Trophoblast cell (in vitro differentiated cells and primary cell): ENCODE measurements around the gene DHX35.
"Not testable (repeated sequence)": the region's sequence is repeated elsewhere in the genome, so short reads cannot be mapped to it uniquely, and the experiment has no call there.

ENCODE experiments used
- DNase-seq, 2 donors: peaks; one replicate each; pipeline ENCODE4 v3.0.0-alpha.2; 2016
- H2AFZ ChIP-seq: 2 replicates; pipeline ENCODE4 v1.6.1; 2013; ENCODE audit warnings: low read length, moderate library complexity, mild to moderate bottlenecking; ENCODE audit not compliant: insufficient read depth, poor library complexity
- H2AK5ac ChIP-seq: 2 replicates; pipeline ENCODE4 v1.6.1; 2013; ENCODE audit warnings: mild to moderate bottlenecking, low read length
- H2BK120ac ChIP-seq: 2 replicates; pipeline ENCODE4 v1.6.1; 2013; ENCODE audit warnings: low read length, mild to moderate bottlenecking, moderate library complexity; ENCODE audit not compliant: insufficient read depth, poor library complexity
- H2BK12ac ChIP-seq: 2 replicates; pipeline ENCODE4 v1.6.1; 2013; ENCODE audit warnings: mild to moderate bottlenecking, low read length, moderate library complexity
- H2BK5ac ChIP-seq: 2 replicates; pipeline ENCODE4 v1.6.1; 2013; ENCODE audit warnings: low read length, low read depth, moderate library complexity, mild to moderate bottlenecking; ENCODE audit not compliant: poor library complexity
- H3K14ac ChIP-seq: 2 replicates; pipeline ENCODE4 v1.6.1; 2013; ENCODE audit warnings: mild to moderate bottlenecking, low read length
- H3K18ac ChIP-seq: 2 replicates; pipeline ENCODE4 v1.6.1; 2013; ENCODE audit warnings: mild to moderate bottlenecking, low read length
- H3K23ac ChIP-seq: 2 replicates; pipeline ENCODE4 v1.6.1; 2013; ENCODE audit warnings: low read length
- H3K27ac ChIP-seq: 2 replicates; pipeline ENCODE4 v1.5.1; 2013; ENCODE audit warnings: low read depth, mild to moderate bottlenecking, inconsistent platforms, low read length, moderate library complexity
- H3K27me3 ChIP-seq: 2 replicates; pipeline ENCODE4 v1.6.1; 2013; ENCODE audit warnings: inconsistent platforms, mild to moderate bottlenecking, low read length, moderate library complexity; ENCODE audit not compliant: insufficient read depth
- H3K36me3 ChIP-seq, 2 experiments: 1 replicate in 1 of 2; 2 replicates in 1 of 2; pipeline ENCODE4 v1.6.1; 2013; ENCODE audit warnings: low read length in 2 of 2, mild to moderate bottlenecking in 2 of 2, moderate library complexity in 1 of 2; ENCODE audit not compliant: insufficient read depth in 2 of 2, control insufficient read depth in 1 of 2
- H3K4ac ChIP-seq: 2 replicates; pipeline ENCODE4 v1.6.1; 2013; ENCODE audit warnings: low read depth, mild to moderate bottlenecking, low read length, moderate library complexity
- H3K4me1 ChIP-seq, 2 experiments: 1 replicate in 1 of 2; 2 replicates in 1 of 2; pipeline ENCODE4 v1.6.1; 2013; ENCODE audit warnings: low read length in 2 of 2, mild to moderate bottlenecking in 2 of 2, moderate library complexity in 1 of 2; ENCODE audit not compliant: insufficient read depth in 2 of 2, control insufficient read depth in 1 of 2
- H3K4me2 ChIP-seq: 2 replicates; pipeline ENCODE4 v1.6.1; 2013; ENCODE audit warnings: inconsistent platforms, mild to moderate bottlenecking, low read length, moderate library complexity
- H3K4me3 ChIP-seq: 2 replicates; pipeline ENCODE4 v1.5.1; 2013; ENCODE audit warnings: mild to moderate bottlenecking, low read depth, low read length, inconsistent platforms
- H3K79me1 ChIP-seq: one replicate; pipeline ENCODE4 v1.6.1; 2013; ENCODE audit warnings: low read length
- H3K79me2 ChIP-seq: 2 replicates; pipeline ENCODE4 v1.6.1; 2013; ENCODE audit warnings: low read length, mild to moderate bottlenecking; ENCODE audit not compliant: control insufficient read depth, insufficient read depth, poor library complexity
- H3K9ac ChIP-seq: 2 replicates; pipeline ENCODE4 v1.6.1; 2013; ENCODE audit warnings: mild to moderate bottlenecking, low read length
- H3K9me3 ChIP-seq: 2 replicates; pipeline ENCODE4 v1.6.1; 2013; ENCODE audit warnings: low read depth, mild to moderate bottlenecking, control low read depth, inconsistent platforms, low read length; ENCODE audit not compliant: insufficient read depth
- H4K12ac ChIP-seq: 2 replicates; pipeline ENCODE4 v1.6.1; 2013; ENCODE audit warnings: low read depth, mild to moderate bottlenecking, low read length, moderate library complexity
- H4K8ac ChIP-seq: 2 replicates; pipeline ENCODE4 v1.6.1; 2013; ENCODE audit warnings: low read depth, mild to moderate bottlenecking, low read length, moderate library complexity
- H4K91ac ChIP-seq: one replicate; pipeline ENCODE4 v1.6.1; 2013; ENCODE audit warnings: low read depth, mild to moderate bottlenecking, low read length, moderate library complexity
- WGBS: extraction: QIAGEN DNeasy Blood & Tissue Kit; methylation state at CpG from one replicate; pipeline ENCODE4 v1.1.7; 2013; ENCODE audit warnings: missing lambda C conversion rate; ENCODE audit not compliant: insufficient read length, insufficient coverage; ENCODE audit errors: extremely low coverage; 5-methylcytosine and 5-hydroxymethylcytosine counted together

The DHX35 gene

DNA sequence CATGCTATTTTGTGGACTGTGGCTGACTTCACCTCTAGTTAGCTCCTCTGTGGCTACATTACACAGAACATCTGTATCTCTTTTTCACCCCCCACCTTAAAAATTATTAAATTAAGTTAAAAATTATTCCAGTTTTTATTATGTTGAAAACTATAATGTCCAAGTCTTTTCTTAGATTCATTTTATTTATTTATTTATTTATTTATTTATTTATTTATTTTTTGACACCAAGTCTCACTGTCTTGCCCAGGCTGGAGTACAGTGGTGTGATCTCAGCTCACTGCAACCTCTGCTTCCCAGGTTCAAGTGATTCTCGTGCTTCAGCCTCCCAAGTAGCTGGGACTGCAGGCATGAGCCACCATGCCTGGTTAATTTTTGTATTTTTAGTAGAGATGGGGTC is 34.7 kb downstream of the DHX35 start:
- H3K4ac ChIP-seq, H3K79me2 ChIP-seq, H3K9ac ChIP-seq, H3K27me3 ChIP-seq, H3K27ac ChIP-seq, H3K79me1 ChIP-seq, H4K8ac ChIP-seq, H2BK12ac ChIP-seq, H3K4me1 ChIP-seq, H2AFZ ChIP-seq, H2AK5ac ChIP-seq, H3K14ac ChIP-seq, H4K91ac ChIP-seq, H3K4me3 ChIP-seq, H2BK120ac ChIP-seq, H3K9me3 ChIP-seq, H3K23ac ChIP-seq, DNase-seq, H4K12ac ChIP-seq, H3K4me2 ChIP-seq, H3K18ac ChIP-seq, H2BK5ac ChIP-seq: not testable (repeated sequence)
- WGBS, result no CpG with 5 or more reads among the region's 1 CpG
- H3K36me3 ChIP-seq, result peaks cover 2 to 25% of the 10 kb centered on the region in 2 experiments

DNA sequence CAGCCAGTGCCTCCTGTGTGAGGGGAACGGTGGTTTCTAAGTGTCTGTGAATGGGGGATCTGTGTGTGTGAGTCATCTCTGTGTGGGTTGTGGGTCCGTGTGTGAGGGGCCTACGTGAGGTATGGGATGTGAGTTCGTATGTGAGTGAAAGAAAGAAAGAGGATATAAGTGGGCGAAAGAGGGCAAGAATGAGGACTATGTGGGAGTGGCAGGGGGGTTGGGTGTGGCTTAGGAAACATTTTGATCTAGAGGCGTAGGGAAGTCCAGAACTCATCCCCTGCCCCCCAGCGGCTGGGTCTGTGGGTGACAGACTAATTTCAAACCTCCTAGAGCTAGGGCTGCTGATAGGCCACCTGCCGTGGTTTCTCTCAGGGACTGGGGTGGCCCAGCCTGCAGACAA is 35.5 kb downstream of the DHX35 start:
- Histone ChIP-seq H4K91ac (no peak overlapping the region), H3K4me1 (peaks cover 0 to 2% of the 10 kb centered on the region in 2 experiments), H3K4me3 (no peak overlapping the region), H2BK5ac (no peak overlapping the region), H3K4ac (no peak overlapping the region), H3K27me3 (no peaks in the 10 kb centered on the region), H3K36me3 (peaks cover 4 to 29% of the 10 kb centered on the region in 2 experiments), H3K9ac (no peak overlapping the region), H3K18ac (no peak overlapping the region), H3K27ac (no peak overlapping the region), H3K4me2 (no peak overlapping the region), H3K79me2 (no peaks in the 10 kb centered on the region), H2AK5ac (no peak overlapping the region), H2BK120ac (no peak overlapping the region), H3K23ac (peak overlapping the region; percentile 1), H4K12ac (no peak overlapping the region), H4K8ac (no peak overlapping the region), H3K79me1 (no peaks in the 10 kb centered on the region), H3K9me3 (no peaks in the 10 kb centered on the region), H2AFZ (no peak overlapping the region), H3K14ac (no peak overlapping the region), H2BK12ac (no peak overlapping the region)
- WGBS, result 100% methylated on average over 4 of the region's 8 CpGs
- no peak for DNase-seq

DNA sequence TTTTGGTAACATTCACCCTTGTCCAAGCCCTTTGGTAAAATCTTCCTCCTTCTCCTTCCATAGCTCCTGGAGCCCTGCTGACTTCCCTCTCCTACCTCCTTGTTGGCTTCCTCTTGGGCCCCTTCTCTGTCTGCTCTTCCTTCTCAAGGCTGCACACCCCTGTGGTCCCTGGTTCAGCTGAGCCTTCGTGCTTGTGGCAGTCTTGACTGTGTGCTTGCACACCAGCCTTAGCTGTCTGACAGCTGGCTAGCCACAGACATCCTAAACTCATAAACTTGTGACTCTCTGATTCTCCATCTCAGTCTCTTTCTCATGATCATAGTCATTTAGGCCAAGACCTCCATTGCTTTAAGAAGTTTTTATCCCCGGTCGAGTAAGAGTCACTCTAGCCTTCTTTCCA is 37.1 kb downstream of the DHX35 start:
- no peak overlapping the region for H2BK120ac ChIP-seq
- no CpG with 5 or more reads among the region's 3 CpGs for WGBS

DNA sequence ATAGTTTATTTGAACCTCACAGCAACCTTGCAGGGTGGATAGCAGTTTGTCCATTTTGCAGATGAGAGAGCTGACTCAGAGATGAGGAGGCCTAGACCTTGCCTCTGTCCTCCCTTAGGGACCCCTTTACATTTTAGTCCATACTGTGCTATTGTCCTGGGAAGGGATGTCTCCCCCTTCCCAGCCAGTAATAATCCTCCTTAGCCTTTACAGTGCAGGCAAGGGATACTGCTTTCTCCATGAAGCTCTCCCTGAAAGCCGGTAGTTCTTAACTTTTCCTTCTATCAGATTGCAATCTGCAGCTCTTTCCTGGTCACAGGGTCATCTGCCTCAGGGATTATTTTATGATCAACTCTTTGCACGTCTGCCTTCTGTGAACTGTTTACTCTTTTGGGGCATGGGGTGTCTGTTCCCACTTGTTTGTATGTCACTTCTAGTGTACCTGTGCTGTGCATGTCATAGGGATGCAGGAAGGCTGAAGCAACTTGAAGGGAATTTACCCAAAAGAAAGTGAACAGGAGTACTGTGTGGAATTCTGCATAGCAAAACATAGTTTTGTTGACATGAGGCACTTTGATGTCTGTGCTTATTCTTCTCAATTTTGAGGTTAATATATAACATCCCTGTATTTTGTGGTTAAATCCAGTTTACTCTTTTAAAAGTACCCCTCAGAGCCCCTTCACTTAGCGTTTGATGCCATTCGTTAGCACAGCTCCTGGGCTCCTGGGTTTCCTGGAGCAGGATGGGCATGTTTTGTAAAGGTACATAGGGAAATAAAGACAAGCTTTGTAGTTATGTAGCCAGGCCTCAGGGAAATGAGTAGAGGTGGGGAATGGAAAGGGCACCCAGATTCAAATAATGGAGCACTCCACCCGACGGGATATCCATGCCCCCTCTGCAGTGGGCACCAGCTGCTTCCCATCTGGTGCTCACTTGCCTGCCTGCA is 38.1 kb downstream of the DHX35 start:
- Histone ChIP-seq H3K9me3 (no peaks in the 10 kb centered on the region), H3K79me1 (no peaks in the 10 kb centered on the region), H4K8ac (no peak overlapping the region), H2AK5ac (no peak overlapping the region), H3K14ac (no peak overlapping the region), H3K27me3 (no peaks in the 10 kb centered on the region), H3K9ac (no peak overlapping the region), H3K79me2 (no peaks in the 10 kb centered on the region), H3K36me3 (peaks cover 4 to 34% of the 10 kb centered on the region in 2 experiments), H2BK5ac (no peak overlapping the region), H4K12ac (no peak overlapping the region), H3K18ac (no peak overlapping the region), H3K23ac (no peak overlapping the region), H4K91ac (no peak overlapping the region), H2BK12ac (no peak overlapping the region), H3K27ac (no peak overlapping the region), H2AFZ (no peak overlapping the region), H3K4me1 (peaks cover 0 to 2% of the 10 kb centered on the region in 2 experiments), H3K4me2 (no peak overlapping the region), H3K4me3 (no peak overlapping the region), H3K4ac (no peak overlapping the region), H2BK120ac (no peak overlapping the region)
- no CpG with 5 or more reads among the region's 6 CpGs for WGBS
- no peak for DNase-seq

More for the DNA sequence above, 37.1 kb downstream of the DHX35 start:
- H3K9me3 ChIP-seq, result no peaks in the 10 kb centered on the region
- no peak overlapping the region for H2AK5ac ChIP-seq
- no peak overlapping the region for H4K8ac ChIP-seq
- H2BK5ac ChIP-seq, result no peak overlapping the region
- no peaks in the 10 kb centered on the region for H3K79me1 ChIP-seq
- no peak overlapping the region for H3K4me3 ChIP-seq
- no peaks in the 10 kb centered on the region for H3K27me3 ChIP-seq
- H3K23ac ChIP-seq, result no peak overlapping the region
- peaks cover 0 to 2% of the 10 kb centered on the region in 2 experiments for H3K4me1 ChIP-seq
- H3K14ac ChIP-seq, result no peak overlapping the region
- no peak overlapping the region for H3K18ac ChIP-seq
- H4K12ac ChIP-seq, result no peak overlapping the region
- no peaks in the 10 kb centered on the region for H3K79me2 ChIP-seq
- no peak overlapping the region for H2BK12ac ChIP-seq
- H3K4ac ChIP-seq, result no peak overlapping the region
- H3K36me3 ChIP-seq, result peaks cover 4 to 34% of the 10 kb centered on the region in 2 experiments
- DNase-seq, result no peak
- no peak overlapping the region for H3K27ac ChIP-seq
- no peak overlapping the region for H3K9ac ChIP-seq
- no peak overlapping the region for H4K91ac ChIP-seq
- H2AFZ ChIP-seq, result no peak overlapping the region
- no peak overlapping the region for H3K4me2 ChIP-seq
